GM23248 (cell line): ENCODE data around the gene INTU.

Experiments used
- EZH2 ChIP-seq: fragments of 200-600 bp; sonication (generic); IDR thresholded peaks from 2 replicates; pipeline ENCODE4 v1.6.1; 2018; ENCODE audit warnings: antibody characterized with exemption, mild to moderate bottlenecking; ENCODE audit not compliant: insufficient read depth, poor library complexity, severe bottlenecking
- EZH2phosphoT487 ChIP-seq: fragments of 200-600 bp; sonication (generic); IDR thresholded peaks from 2 replicates; pipeline ENCODE4 v1.6.1; 2018; ENCODE audit warnings: antibody characterized with exemption, moderate library complexity, mild to moderate bottlenecking, low read depth; ENCODE audit not compliant: insufficient read depth

- no peak for TF ChIP-seq EZH2
- TF ChIP-seq EZH2phosphoT487 = no peak
Measured at GRCh38 chr4:127731406-127731805, 98.6 kb downstream of the INTU start.
